HepG2 (cell line): Measurements from ENCODE around the gene SEPTIN3. TPM values are rescaled to one million over a fixed set of nuclear protein-coding genes. Genes with fewer than 3 reads are reported as not detected.

ENCODE experiments used
- ATAC-seq: fragments of 200-7000 bp; cut with Tn5 transposase; 3 replicates; pipeline ENCODE4 v1.9.1; 2020; ENCODE audit warnings: mild to moderate bottlenecking, moderate library complexity
- BruUV-seq: library from RNA; stranded (reverse); fragments of 400-500 nt; replicated peaks from 2 replicates; lab custom pipeline; 2021; lab: Mats Ljungman, UMichigan
- CTCF ChIA-PET: fragments of 300-600 bp; formaldehyde crosslinking; extraction: SDS; loops from one replicate; lab custom pipeline; 2021; ENCODE audit warnings: low total read pairs, inconsistent platforms, low intra/inter-chr PET ratio; lab: Yijun Ruan, JAX
- POLR2A ChIA-PET: fragments of 350-600 bp; sonication (Branson Sonifier 250); formaldehyde crosslinking; loops from one replicate; lab custom pipeline; 2020; ENCODE audit warnings: antibody characterized with exemption, inconsistent platforms; lab: Yijun Ruan, JAX
- DNase-seq: peaks from one replicate; pipeline ENCODE4 v3.0.0-alpha.2; 2015; ENCODE audit warnings: low spot score
- FAIRE-seq: peaks from 3 replicates; lab custom pipeline; 2011; peaks lifted over from hg19 to GRCh38; lab: Jason Lieb, UNC
- H2AFZ ChIP-seq: one replicate; pipeline ENCODE4 v1.6.1; 2011; ENCODE audit warnings: low read length, inconsistent platforms
- H3K27ac ChIP-seq: fragments of 300-600 bp; 3 replicates; pipeline ENCODE4 v1.8.0; 2011; ENCODE audit warnings: mixed run types, mild to moderate bottlenecking, mixed read lengths, low read length, inconsistent platforms; ENCODE audit not compliant: insufficient read depth; ENCODE audit errors: extremely low read length
- H3K27me3 ChIP-seq, 2 experiments: fragments of 200-600 bp in 1 of 2; 2 replicates in 1 of 2; 3 replicates in 1 of 2; pipeline versions ENCODE4 v1.6.0 to v1.8.0; 2011; ENCODE audit warnings: low read length in 2 of 2, mild to moderate bottlenecking in 2 of 2, moderate library complexity in 2 of 2, inconsistent platforms in 1 of 2; ENCODE audit not compliant: insufficient read depth in 2 of 2, control insufficient read depth in 1 of 2
- H3K36me3 ChIP-seq, 2 experiments: fragments of 200-600 bp in 1 of 2; replicated peaks in 1 of 2; 2 replicates in 1 of 2; 3 replicates in 1 of 2; pipeline versions ENCODE4 v1.5.1 to v1.8.0; 2011; ENCODE audit warnings: low read length in 2 of 2, inconsistent platforms in 1 of 2; ENCODE audit not compliant: insufficient read depth in 2 of 2, control insufficient read depth in 1 of 2
- H3K4me1 ChIP-seq: 2 replicates; pipeline ENCODE4 v1.5.1; 2012; ENCODE audit warnings: low read length, inconsistent platforms; ENCODE audit not compliant: insufficient read depth
- H3K4me2 ChIP-seq: 2 replicates; pipeline ENCODE4 v1.6.0; 2011; ENCODE audit warnings: low read depth, low read length, inconsistent platforms
- H3K4me3 ChIP-seq, 3 experiments: fragments of 200-600 bp in 1 of 3; sonication (generic), shearing (Covaris generic) in 1 of 3; replicated peaks in 1 of 3; 2 replicates each; pipeline ENCODE4 v1.5.1; 2011 to 2016; ENCODE audit warnings: low read length in 3 of 3, inconsistent platforms in 2 of 3, low read depth in 2 of 3, mild to moderate bottlenecking in 2 of 3, control low read depth in 1 of 3, mixed read lengths in 1 of 3; ENCODE audit not compliant: insufficient read depth in 1 of 3
- H3K79me2 ChIP-seq: one replicate; pipeline ENCODE4 v1.6.1; 2011; ENCODE audit warnings: low read length, inconsistent platforms; ENCODE audit not compliant: insufficient read depth
- H3K9ac ChIP-seq: 2 replicates; pipeline ENCODE4 v1.6.0; 2011; ENCODE audit warnings: mild to moderate bottlenecking, low read depth, low read length, inconsistent platforms; ENCODE audit not compliant: insufficient read depth
- H3K9me3 ChIP-seq: 2 replicates; pipeline ENCODE4 v1.5.1; 2012; ENCODE audit warnings: mild to moderate bottlenecking, low read length
- H4K20me1 ChIP-seq: 2 replicates; pipeline ENCODE4 v1.6.0; 2011; ENCODE audit warnings: inconsistent platforms, mild to moderate bottlenecking, low read length, moderate library complexity; ENCODE audit not compliant: insufficient read depth
- DR1 ChIP-seq: sonication (generic); formaldehyde crosslinking; IDR thresholded peaks from 2 replicates; pipeline ENCODE4 v1.8.0; 2021; ENCODE audit warnings: mild to moderate bottlenecking, missing genetic modification reagents, inconsistent platforms
- KDM4B ChIP-seq: sonication (generic); formaldehyde crosslinking; IDR thresholded peaks from 2 replicates; pipeline ENCODE4 v1.4.0; 2020; ENCODE audit warnings: missing genetic modification reagents
- MAFK ChIP-seq, 2 experiments: IDR thresholded peaks in 1 of 2; conservative IDR thresholded peaks in 1 of 2; 2 replicates each; pipeline ENCODE4 v1.6.1; 2011; ENCODE audit warnings: improper control_type of control experiment in 2 of 2, low read length in 2 of 2
- NFRKB ChIP-seq: fragments of 450-650 bp; IDR thresholded peaks from 2 replicates; pipeline ENCODE4 v1.6.1; 2017
- NFYC ChIP-seq: IDR thresholded peaks from 2 replicates; pipeline ENCODE4 v1.6.1; 2016; ENCODE audit warnings: missing genetic modification reagents, missing compliant biosample characterization
- POLR2AphosphoS5 ChIP-seq: IDR thresholded peaks from 2 replicates; pipeline ENCODE4 v1.6.1; 2012; ENCODE audit warnings: low read depth, low read length
- TCF7L2 ChIP-seq: IDR thresholded peaks from 2 replicates; pipeline ENCODE4 v1.6.1; 2011; ENCODE audit warnings: mild to moderate bottlenecking, low read depth, low read length, moderate library complexity
- ZBTB10 ChIP-seq: sonication (generic); formaldehyde crosslinking; IDR thresholded peaks from 2 replicates; pipeline ENCODE4 v1.4.0; 2020; ENCODE audit warnings: missing genetic modification reagents, borderline replicate concordance
- ZNF235 ChIP-seq: sonication (generic); formaldehyde crosslinking; IDR thresholded peaks from 2 replicates; pipeline ENCODE4 v1.8.1; 2023; ENCODE audit warnings: mild to moderate bottlenecking, missing genetic modification reagents, borderline replicate concordance
- WGBS: methylation state at CpG from one replicate; pipeline ENCODE4 v1.1.6; 2017; ENCODE audit warnings: low lambda C conversion rate; 5-methylcytosine and 5-hydroxymethylcytosine counted together
- in situ Hi-C: cut with HindIII; loops from 2 replicates; pipeline ENCODE4 v1.10.0; 2017; ENCODE audit warnings: low pct_unique_long_range_greater_than_20kb; ENCODE audit not compliant: extremely low pct_ligation_motif_present
- intact Hi-C: fragments of 100-400 bp; cut with micrococcal nuclease; formaldehyde crosslinking; loops from one replicate; pipeline ENCODE4 v1.10.0; 2022; ENCODE audit not compliant: unreplicated experiment
- polyA plus RNA-seq, 8 experiments: library from polyadenylated mRNA; depleted of rRNA in 3 of 8; stranded (reverse) in 7 of 8; unstranded in 1 of 8; fragments of >200 nt; fragmentation: Illumina TruSeq in 4 of 8; extraction: Trizol in 4 of 8; gene quantifications; 2 replicates each; pipeline versions ENCODE4 v1.2.1 to v1.2.3, GENCODE V29; 2011 to 2016; ENCODE audit warnings: low read depth in 4 of 8, missing spikeins in 1 of 8, mixed read lengths in 1 of 8; ENCODE audit not compliant: insufficient read depth in 1 of 8
- total RNA-seq, 5 experiments: library from RNA; depleted of rRNA; stranded (reverse); fragments of >200 nt; fragmentation: Illumina TruSeq; extraction: Trizol; gene quantifications; 2 replicates each; pipeline ENCODE4 v1.2.3, GENCODE V29; 2016; ENCODE audit warnings: low read depth in 1 of 5
- TF ChIP-seq, protein P1 (sequence below): sonication (generic); formaldehyde crosslinking; IDR thresholded peaks from 2 replicates; pipeline ENCODE4 v1.4.0; 2020; ENCODE audit warnings: missing genetic modification reagents
- TF ChIP-seq, protein P2 (sequence below): sonication (generic); formaldehyde crosslinking; IDR thresholded peaks from 2 replicates; pipeline ENCODE4 v1.4.0; 2020; ENCODE audit warnings: mild to moderate bottlenecking, missing genetic modification reagents

The SEPTIN3 gene
- total and polyA plus RNA-seq, 2 of the 13 experiments (the other 11 are each of a cell fraction or from before 2014, with no cell fraction given) = 0.04 TPM; not detected in 1

GRCh38 chr22:42001121-42001520 lies 31.9 kb downstream of the SEPTIN3 start:
- H3K27ac ChIP-seq = no peak overlapping the region
- H3K79me2 ChIP-seq = no peaks in the 10 kb centered on the region
- FAIRE-seq = no peak
- no peaks in the 10 kb centered on the region for H3K36me3 ChIP-seq
- no peak for ATAC-seq
- TF ChIP-seq, protein P1, sequence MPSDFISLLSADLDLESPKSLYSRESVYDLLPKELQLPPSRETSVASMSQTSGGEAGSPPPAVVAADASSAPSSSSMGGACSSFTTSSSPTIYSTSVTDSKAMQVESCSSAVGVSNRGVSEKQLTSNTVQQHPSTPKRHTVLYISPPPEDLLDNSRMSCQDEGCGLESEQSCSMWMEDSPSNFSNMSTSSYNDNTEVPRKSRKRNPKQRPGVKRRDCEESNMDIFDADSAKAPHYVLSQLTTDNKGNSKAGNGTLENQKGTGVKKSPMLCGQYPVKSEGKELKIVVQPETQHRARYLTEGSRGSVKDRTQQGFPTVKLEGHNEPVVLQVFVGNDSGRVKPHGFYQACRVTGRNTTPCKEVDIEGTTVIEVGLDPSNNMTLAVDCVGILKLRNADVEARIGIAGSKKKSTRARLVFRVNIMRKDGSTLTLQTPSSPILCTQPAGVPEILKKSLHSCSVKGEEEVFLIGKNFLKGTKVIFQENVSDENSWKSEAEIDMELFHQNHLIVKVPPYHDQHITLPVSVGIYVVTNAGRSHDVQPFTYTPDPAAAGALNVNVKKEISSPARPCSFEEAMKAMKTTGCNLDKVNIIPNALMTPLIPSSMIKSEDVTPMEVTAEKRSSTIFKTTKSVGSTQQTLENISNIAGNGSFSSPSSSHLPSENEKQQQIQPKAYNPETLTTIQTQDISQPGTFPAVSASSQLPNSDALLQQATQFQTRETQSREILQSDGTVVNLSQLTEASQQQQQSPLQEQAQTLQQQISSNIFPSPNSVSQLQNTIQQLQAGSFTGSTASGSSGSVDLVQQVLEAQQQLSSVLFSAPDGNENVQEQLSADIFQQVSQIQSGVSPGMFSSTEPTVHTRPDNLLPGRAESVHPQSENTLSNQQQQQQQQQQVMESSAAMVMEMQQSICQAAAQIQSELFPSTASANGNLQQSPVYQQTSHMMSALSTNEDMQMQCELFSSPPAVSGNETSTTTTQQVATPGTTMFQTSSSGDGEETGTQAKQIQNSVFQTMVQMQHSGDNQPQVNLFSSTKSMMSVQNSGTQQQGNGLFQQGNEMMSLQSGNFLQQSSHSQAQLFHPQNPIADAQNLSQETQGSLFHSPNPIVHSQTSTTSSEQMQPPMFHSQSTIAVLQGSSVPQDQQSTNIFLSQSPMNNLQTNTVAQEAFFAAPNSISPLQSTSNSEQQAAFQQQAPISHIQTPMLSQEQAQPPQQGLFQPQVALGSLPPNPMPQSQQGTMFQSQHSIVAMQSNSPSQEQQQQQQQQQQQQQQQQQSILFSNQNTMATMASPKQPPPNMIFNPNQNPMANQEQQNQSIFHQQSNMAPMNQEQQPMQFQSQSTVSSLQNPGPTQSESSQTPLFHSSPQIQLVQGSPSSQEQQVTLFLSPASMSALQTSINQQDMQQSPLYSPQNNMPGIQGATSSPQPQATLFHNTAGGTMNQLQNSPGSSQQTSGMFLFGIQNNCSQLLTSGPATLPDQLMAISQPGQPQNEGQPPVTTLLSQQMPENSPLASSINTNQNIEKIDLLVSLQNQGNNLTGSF = no peak
- no peak for TF ChIP-seq ZNF235
- TF ChIP-seq TCF7L2 = no peak
- TF ChIP-seq, protein P2, sequence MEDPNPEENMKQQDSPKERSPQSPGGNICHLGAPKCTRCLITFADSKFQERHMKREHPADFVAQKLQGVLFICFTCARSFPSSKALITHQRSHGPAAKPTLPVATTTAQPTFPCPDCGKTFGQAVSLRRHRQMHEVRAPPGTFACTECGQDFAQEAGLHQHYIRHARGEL (CRISPR knock-in tag) = no peak
- no peak for TF ChIP-seq NFRKB
- no peak for TF ChIP-seq MAFK (conservative IDR thresholded peaks at IDR 0.05 in 1 of 2, IDR thresholded peaks at IDR 0.05 in 1 of 2; ENCODE audit: low read length in 2 of 2)
- TF ChIP-seq KDM4B (CRISPR knock-in tag) = no peak
- TF ChIP-seq DR1 (CRISPR knock-in tag) = no peak
- TF ChIP-seq NFYC = no peak
- no peak for TF ChIP-seq POLR2AphosphoS5
- TF ChIP-seq ZBTB10 (CRISPR knock-in tag) = no peak
- POLR2A ChIA-PET = no interaction called here
- H4K20me1 ChIP-seq = no peaks in the 10 kb centered on the region
- no peak overlapping the region for H3K9ac ChIP-seq
- H3K27me3 ChIP-seq = peaks cover 3 to 4% of the 10 kb centered on the region in 2 experiments; a peak in 2 of 5 replicates
- intact Hi-C loops (no loop called here), in situ Hi-C loops (no loop called here)
- BruUV-seq = no TSS peak
- no peak overlapping the region for H2AFZ ChIP-seq
- 40% methylated on average over 1 of the region's 8 CpGs for WGBS
- H3K4me3 ChIP-seq = no peak overlapping the region
- CTCF ChIA-PET = no interaction called here
- H3K4me1 ChIP-seq = no peaks in the 10 kb centered on the region
- H3K4me2 ChIP-seq = no peak overlapping the region
- no peaks in the 10 kb centered on the region for H3K9me3 ChIP-seq
- no peak for DNase-seq
